H7 (cell line): ENCODE measurements around the gene BAIAP2L2. TPM values are rescaled to one million over a fixed set of nuclear protein-coding genes. Genes with fewer than 3 reads are reported as not detected.

Experiments used
- DNase-seq: peaks from one replicate; pipeline ENCODE4 v3.0.0; 2012
- H3K27me3 ChIP-seq: 2 replicates; pipeline ENCODE4 v1.6.0; 2011; ENCODE audit warnings: mild to moderate bottlenecking, low read length; ENCODE audit not compliant: control insufficient read depth, insufficient read depth
- H3K36me3 ChIP-seq: replicated peaks from 2 replicates; pipeline ENCODE4 v1.5.1; 2011; ENCODE audit warnings: low read length; ENCODE audit not compliant: control insufficient read depth, insufficient read depth
- H3K4me3 ChIP-seq: 2 replicates; pipeline ENCODE4 v1.5.1; 2011; ENCODE audit warnings: low read depth, mild to moderate bottlenecking, control low read depth, low read length, moderate library complexity; ENCODE audit not compliant: insufficient read depth
- total RNA-seq: library from RNA; depleted of rRNA; stranded (reverse); fragments of >200 nt; shearing (Covaris generic); gene quantifications from 2 replicates; pipeline ENCODE4 v1.2.3, GENCODE V29; 2014

Gene BAIAP2L2
- total RNA-seq, 1 experiment from 2014 or later, result 1.0 TPM

DNA sequence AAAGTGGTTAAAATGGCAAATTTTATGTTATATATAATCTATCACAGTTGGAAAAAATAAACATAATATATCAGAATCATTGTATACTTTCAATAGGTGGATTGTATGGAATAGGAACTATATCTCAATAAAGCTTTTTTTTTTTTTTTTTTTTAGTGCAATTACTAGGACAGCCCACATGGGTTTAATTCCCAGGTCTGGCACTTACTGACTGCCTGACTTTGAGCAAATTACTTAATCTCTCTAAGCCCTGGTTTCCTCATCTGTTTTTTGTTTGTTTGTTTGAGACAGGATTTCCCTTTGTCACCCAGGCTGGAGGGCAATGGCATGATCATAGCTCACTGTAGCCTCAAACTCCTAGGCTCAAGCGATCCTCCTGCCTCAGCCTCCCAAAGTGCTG is 26.1 kb upstream of the BAIAP2L2 start:
- DNase-seq, result no peak
- peaks cover 1% of the 10 kb centered on the region for H3K36me3 ChIP-seq
- no peaks in the 10 kb centered on the region for H3K27me3 ChIP-seq
- H3K4me3 ChIP-seq, result no peak overlapping the region

DNA sequence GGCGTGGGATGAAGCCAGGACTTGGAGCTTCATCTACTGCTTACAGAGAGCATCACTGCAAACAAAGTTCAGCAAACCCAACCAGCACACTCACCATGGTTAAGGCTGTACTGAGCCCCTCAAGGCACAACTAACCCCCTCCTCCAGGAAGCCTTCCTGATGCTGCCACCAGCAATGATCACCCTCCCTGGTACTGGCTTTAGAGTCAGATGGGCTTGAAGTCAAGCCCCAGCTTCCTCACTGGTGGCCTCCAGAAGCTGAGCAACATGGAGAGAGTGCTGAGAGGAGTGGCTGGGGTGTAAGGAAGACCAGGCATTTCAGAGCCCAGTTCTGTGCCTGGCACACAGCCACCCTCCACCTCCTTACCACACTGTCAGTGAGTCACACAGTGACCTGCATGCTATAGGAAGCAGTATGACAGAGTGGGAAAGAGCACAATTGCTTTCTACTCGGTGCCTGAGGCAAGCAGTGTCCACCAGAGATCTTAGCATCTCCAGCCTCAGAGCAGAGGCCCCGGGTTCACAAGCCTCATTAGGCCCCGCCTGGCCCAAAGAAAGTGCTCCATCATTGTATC is 24.7 kb upstream of the BAIAP2L2 start:
- DNase-seq, result peak; percentile 14
- no peaks in the 10 kb centered on the region for H3K27me3 ChIP-seq
- no peak overlapping the region for H3K4me3 ChIP-seq
- peaks cover 1% of the 10 kb centered on the region for H3K36me3 ChIP-seq

DNA sequence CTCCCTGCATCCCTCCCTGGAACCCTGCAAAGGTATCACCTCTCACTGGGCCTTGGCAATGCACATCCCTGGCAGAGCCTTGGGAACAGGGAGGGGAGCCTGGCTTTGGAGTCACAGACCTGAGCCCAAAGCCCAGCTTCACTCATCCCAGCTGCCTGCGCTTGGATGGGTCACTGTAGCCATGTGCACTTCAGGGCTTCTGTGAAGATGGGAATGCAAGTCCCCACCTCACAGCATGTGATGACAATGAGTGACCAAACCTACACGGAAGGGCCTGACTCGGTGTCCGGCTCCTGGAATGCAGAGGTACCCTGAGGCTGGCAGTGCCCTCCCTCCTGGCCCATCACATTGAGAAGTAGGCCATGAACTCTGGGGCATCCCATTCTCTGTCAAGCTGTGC is 22.8 kb upstream of the BAIAP2L2 start:
- H3K36me3 ChIP-seq, result peaks cover 1% of the 10 kb centered on the region
- no peaks in the 10 kb centered on the region for H3K27me3 ChIP-seq
- DNase-seq, result peak; percentile 23
- H3K4me3 ChIP-seq, result no peak overlapping the region

DNA sequence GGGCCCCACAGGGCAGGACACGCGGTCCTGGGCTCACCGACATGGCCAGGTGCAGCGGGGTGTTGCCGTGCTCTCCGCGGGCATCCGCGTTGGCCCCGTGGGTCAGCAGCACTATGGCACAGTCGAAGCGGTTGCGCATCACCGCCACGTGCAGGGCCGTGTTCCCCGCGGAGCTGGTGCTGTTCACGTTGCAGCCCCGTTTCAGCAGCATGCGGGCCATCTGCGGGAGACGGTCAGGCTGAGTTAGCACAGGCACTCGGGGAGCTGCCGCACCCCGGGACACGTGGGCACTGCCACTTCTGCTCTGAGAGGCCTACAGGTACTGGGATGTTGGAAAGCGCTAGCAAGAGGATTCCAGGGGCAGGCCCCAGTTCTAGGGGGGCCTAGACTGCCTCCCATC is 22.3 kb upstream of the BAIAP2L2 start:
- H3K36me3 ChIP-seq, result peaks cover 1% of the 10 kb centered on the region; the same call in 1 of the 2 replicates
- no peaks in the 10 kb centered on the region for H3K27me3 ChIP-seq
- peak; percentile 45 for DNase-seq
- no peak overlapping the region for H3K4me3 ChIP-seq

DNA sequence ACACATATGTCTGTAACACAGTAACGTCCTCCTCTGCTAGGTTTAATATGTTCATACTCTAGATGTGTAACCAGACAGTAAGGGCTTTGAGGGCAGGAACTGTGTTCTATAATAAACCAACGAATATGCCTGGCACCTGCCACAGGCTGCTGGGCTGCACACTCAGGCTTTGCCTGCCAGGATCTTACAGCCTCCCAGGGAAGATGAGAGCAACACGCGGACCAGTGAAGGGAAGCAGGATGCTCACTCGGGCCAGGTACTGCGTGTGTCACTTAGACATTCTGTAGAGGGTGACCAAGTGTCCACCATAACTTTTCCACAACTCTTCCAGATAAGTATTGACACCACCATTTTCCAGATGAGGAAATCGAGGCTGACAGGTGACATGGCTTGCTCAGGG is 21.7 kb upstream of the BAIAP2L2 start:
- no peaks in the 10 kb centered on the region for H3K27me3 ChIP-seq
- no peak for DNase-seq
- peaks cover 1% of the 10 kb centered on the region; the same call in 1 of the 2 replicates for H3K36me3 ChIP-seq
- no peak overlapping the region for H3K4me3 ChIP-seq

DNA sequence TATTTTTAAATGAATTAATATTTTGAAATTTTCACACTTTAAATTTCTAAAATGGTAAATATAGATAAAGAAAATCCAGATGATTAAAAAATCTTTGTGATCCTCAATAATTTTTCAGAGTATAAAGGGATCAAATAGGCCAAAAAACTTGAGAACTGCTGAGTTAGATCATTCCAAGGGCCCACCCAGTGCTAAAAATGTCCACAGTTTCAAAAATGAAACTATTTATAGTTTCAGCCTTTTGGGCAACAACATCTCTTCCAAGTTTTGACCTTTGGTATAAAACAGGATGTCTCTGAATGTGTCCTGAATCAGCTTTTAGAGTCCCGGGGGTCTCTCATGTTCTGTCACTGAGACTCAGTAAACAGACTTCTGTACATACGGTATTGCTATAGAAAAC is 20.9 kb upstream of the BAIAP2L2 start:
- Histone ChIP-seq H3K27me3 (no peaks in the 10 kb centered on the region), H3K4me3 (no peak overlapping the region), H3K36me3 (peaks cover 1% of the 10 kb centered on the region; the same call in 1 of the 2 replicates)
- no peak for DNase-seq

DNA sequence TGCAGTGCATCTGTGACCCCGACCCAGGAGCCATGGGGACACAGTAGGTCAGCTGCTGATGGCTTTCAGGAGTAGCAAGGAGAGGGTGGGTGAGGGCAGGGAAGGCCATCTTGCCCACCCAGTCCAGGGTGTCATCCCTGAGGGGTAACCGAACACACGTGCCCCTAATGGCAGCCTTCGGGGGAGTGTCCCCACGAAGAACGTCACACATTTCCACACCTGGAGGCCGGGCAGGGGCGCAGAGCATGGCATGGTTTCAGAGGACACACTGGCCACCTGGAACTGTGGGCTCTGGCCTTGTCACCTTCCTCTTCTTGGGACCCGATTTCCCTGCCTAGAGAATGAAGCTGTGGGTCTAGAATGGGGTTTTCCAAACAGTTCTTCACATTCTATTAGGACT is 19.4 kb upstream of the BAIAP2L2 start:
- Histone ChIP-seq H3K36me3 (no peaks in the 10 kb centered on the region; the same call in none of the 2 replicates), H3K4me3 (no peak overlapping the region)
- DNase-seq, result peak; percentile 23

DNA sequence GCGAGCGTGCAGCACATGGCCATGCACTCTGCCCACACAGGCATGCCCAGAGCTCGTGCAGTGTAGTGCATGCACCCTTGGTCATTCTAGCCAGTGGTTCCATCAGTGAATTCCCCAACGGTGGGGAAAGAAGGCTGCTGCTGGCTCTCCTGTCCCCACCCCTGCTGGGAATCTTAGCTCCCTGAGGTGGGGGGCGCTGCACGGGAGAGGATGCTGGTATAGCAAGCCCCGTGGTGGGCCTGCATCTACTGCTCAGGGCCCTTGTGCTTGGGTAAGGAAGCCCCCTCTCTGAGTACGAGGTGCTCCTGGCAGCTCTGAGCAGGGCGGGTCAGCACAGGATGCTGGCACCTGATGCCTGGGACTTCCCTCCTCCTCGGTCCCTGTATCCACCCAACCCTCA is 18.5 kb upstream of the BAIAP2L2 start:
- Histone ChIP-seq H3K36me3 (no peaks in the 10 kb centered on the region; the same call in 1 of the 2 replicates), H3K4me3 (no peak overlapping the region), H3K27me3 (no peaks in the 10 kb centered on the region)
- peak; percentile 18 for DNase-seq

More for the DNA sequence above, 19.4 kb upstream of the BAIAP2L2 start:
- H3K27me3 ChIP-seq, result no peaks in the 10 kb centered on the region

DNA sequence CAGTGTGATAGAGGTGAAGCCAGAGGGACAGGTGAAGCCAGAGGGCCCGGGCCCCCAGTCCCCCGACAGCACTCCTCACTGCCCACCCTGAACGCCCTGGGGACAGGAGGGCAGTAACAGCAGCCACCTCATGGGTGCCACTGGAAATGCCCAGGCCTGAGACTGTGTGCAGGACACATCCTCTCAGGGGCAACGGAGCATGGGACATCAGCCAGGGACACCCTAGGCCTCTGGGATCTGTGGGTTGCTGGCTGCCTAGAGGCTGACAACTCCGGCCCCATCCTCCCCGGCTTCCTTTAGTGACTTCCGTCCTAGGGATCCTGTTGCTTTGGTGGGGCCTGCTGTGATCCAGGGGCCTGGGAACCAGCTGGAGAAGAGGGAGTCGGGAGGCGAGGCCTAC is 17.4 kb upstream of the BAIAP2L2 start:
- Histone ChIP-seq H3K27me3 (no peaks in the 10 kb centered on the region), H3K36me3 (no peaks in the 10 kb centered on the region; the same call in 1 of the 2 replicates), H3K4me3 (no peak overlapping the region)
- no peak for DNase-seq

DNA sequence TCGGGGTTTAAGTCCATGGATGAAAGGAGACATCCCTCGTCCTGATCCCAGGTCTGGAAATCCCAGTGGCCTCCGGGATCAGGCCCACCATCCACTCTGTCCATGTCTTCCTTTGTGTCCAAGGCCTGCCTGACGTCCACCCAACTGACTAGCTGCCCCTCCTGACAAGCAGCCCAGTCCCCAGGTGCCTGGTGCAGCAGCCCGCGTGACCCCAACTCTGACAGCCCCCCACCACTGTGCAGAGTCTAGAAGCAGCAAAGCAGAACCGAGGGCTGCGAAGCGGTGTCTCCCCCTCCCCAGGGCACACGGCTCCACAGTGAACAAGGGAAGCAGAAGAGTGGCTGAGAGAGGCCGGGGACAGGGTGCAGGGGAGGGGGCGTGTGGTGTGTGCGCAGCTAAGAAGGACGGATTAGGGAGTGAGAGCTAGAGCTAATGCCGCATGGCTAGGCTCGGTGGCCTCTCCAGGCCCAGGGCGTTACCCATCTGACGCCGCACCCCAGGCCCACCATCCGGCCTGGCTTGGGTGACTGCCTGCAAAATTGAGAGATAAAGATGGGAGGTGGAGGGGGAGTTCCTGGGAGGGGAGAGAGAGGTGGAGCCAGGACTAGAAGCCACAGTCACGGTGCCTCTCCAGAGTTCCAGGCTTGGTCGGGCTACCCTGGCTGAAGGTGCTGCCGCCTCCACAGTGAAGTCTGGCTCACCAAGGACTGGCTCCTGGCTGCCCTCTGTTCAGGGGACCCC is 16.6 kb upstream of the BAIAP2L2 start:
- DNase-seq, result peak; percentile 52
- Histone ChIP-seq H3K27me3 (no peaks in the 10 kb centered on the region), H3K36me3 (no peaks in the 10 kb centered on the region; the same call in 1 of the 2 replicates), H3K4me3 (no peak overlapping the region)

DNA sequence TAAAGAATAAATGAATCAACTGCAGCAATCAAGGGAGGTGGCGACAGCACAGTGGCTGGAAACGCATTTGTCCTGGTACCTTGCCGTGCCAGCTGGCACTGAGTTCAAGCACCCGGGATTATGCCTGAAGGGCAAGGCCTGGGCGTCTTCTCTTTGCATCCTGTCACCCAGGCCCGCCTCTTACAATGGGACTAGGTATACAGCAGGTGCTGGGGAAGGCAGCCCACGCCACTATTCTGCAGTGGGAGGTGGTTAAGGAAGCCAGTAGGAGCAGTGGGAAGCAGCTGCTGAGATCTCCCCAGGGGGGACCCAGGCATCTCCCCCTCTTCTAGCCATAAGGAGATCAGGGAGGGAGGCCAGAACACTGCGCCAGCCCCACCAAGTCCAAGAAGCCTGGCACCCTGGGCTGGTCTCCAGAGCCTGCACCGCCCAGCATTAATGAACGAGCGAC is 15.3 kb upstream of the BAIAP2L2 start:
- no peaks in the 10 kb centered on the region for H3K27me3 ChIP-seq
- no peak overlapping the region for H3K4me3 ChIP-seq
- no peaks in the 10 kb centered on the region; the same call in 1 of the 2 replicates for H3K36me3 ChIP-seq
- no peak for DNase-seq

DNA sequence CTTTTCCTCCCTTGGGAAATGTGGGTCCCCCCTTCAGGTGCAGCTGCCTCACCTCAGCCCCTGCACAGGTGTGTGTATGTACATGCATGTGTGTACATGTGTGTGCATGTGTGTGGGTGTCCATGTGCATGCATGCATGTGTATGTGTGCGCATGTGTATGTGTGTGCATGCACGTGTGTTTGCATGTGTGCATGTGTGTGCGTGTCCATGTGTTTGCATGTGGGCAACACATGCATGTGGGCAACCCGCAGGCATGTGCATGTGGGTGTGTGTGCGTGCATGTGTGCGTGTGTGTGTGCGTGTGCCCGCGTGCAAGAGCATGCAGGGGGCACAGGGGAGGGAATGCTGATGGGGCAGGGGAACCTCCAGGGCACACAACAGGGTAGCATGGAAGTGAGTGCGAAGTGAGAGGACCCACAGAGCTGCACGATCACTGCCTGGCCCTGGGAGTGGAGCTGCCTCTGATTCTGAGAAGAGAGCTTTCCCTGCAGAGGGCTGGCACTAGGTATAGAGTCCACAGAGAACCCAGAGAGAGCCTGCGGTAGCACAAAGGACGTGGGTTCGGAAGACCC is 14.6 kb upstream of the BAIAP2L2 start:
- no peaks in the 10 kb centered on the region for H3K27me3 ChIP-seq
- no peaks in the 10 kb centered on the region; the same call in 1 of the 2 replicates for H3K36me3 ChIP-seq
- H3K4me3 ChIP-seq, result no peak overlapping the region
- DNase-seq, result no peak

DNA sequence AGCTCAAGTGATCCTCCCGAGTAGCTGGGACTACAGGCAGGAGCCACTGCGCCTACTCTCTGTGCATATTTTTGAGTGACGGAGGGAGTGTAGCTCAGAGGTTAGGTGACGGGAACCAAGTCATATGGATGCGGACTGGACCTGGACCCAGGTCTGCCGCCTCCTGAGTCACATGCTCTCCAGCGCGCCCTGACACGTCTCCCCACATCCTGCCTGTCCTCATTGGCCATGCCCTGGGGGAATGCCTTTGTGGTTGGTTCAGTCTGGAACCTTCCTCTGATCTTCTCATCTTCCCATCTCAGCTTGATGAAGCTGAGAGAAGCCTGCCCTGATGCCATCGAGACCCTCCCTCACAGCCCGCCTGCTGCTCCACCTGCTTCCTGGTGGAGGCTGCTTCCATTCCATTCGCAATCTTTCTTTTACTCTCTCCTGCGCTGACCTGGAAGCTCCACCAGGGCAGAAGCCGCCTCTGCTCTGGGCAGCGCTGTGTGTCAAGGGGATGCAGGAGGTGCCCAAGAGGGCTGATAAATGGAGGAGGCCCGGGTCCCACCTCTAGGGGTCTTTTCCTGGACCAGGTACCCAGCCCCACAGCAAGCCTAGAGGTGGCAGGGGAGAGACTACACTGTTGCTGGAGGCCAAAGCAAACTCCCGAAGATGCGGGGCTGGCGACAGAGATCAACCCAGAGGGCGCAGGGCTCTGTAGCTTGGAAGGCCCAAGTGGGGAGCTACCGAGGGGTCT is 13.9 kb upstream of the BAIAP2L2 start:
- DNase-seq, result peak; percentile 82
- Histone ChIP-seq H3K4me3 (no peak overlapping the region), H3K27me3 (no peaks in the 10 kb centered on the region), H3K36me3 (no peaks in the 10 kb centered on the region; the same call in 1 of the 2 replicates)

DNA sequence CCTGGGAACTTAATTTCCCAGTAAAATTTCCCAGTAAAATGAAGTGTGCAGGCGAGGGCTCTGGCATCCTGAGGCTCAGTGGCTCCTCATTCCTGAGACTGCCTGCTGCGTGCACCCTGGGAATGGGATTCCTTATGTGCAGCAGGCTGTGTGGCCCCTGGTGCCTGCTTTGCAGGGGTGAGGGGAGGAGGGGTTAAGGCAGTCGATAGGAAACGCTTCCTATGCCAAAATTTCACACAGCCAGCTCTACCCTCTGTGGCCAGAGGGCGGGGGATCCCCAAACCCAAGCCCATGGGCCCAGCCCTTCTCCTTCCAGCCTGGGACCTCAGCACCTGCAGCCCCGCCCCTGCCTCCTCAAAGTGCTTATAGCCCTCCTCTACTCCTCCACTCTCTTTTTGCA is 12.1 kb upstream of the BAIAP2L2 start:
- Histone ChIP-seq H3K36me3 (no peaks in the 10 kb centered on the region; the same call in 1 of the 2 replicates), H3K27me3 (no peaks in the 10 kb centered on the region), H3K4me3 (no peak overlapping the region)
- peak; percentile 67 for DNase-seq
